Loucy (cell line): ENCODE data around the gene SLC37A4.

ENCODE experiments used
- H2AFZ ChIP-seq: fragments of 200-600 bp; sonication (generic); 2 replicates; pipeline ENCODE4 v1.6.0; 2016; ENCODE audit warnings: antibody characterized with exemption, mild to moderate bottlenecking, low read length, moderate library complexity
- H3F3A ChIP-seq: fragments of 200-600 bp; 2 replicates; pipeline ENCODE4 v1.6.0; 2016; ENCODE audit warnings: antibody characterized with exemption, low read depth, mild to moderate bottlenecking
- H3K27me3 ChIP-seq: fragments of 200-600 bp; sonication (generic); 2 replicates; pipeline ENCODE4 v1.6.1; 2014; ENCODE audit warnings: low read length, mild to moderate bottlenecking; ENCODE audit not compliant: insufficient read depth, poor library complexity, severe bottlenecking
- H3K36me3 ChIP-seq: fragments of 200-600 bp; sonication (generic); 2 replicates; pipeline ENCODE4 v1.6.1; 2016; ENCODE audit warnings: low read length; ENCODE audit not compliant: insufficient read depth
- H3K4me1 ChIP-seq: fragments of 200-600 bp; sonication (generic); 2 replicates; pipeline ENCODE4 v1.5.1; 2014; ENCODE audit warnings: low read length, mild to moderate bottlenecking; ENCODE audit not compliant: insufficient read depth, poor library complexity, severe bottlenecking
- H3K4me2 ChIP-seq: fragments of 200-600 bp; sonication (generic); 2 replicates; pipeline ENCODE4 v1.6.0; 2014; ENCODE audit warnings: antibody characterized with exemption, low read length, low read depth, mild to moderate bottlenecking; ENCODE audit not compliant: poor library complexity, severe bottlenecking
- H3K4me3 ChIP-seq: fragments of 200-600 bp; sonication (generic); 2 replicates; pipeline ENCODE4 v1.5.1; 2014; ENCODE audit warnings: low read length, mild to moderate bottlenecking, mixed read lengths; ENCODE audit not compliant: poor library complexity, severe bottlenecking
- H3K79me2 ChIP-seq: fragments of 200-600 bp; sonication (generic); 2 replicates; pipeline ENCODE4 v1.6.1; 2014; ENCODE audit warnings: low read length; ENCODE audit not compliant: insufficient read depth
- H3K9ac ChIP-seq: fragments of 200-600 bp; sonication (generic); 2 replicates; pipeline ENCODE4 v1.6.0; 2014; ENCODE audit warnings: mild to moderate bottlenecking, low read depth, low read length, moderate library complexity; ENCODE audit not compliant: poor library complexity, severe bottlenecking
- H3K9me2 ChIP-seq: fragments of 200-600 bp; sonication (generic); replicated peaks from 2 replicates; pipeline ENCODE4 v1.6.1; 2016; ENCODE audit warnings: low read depth, low read length, mixed read lengths
- H3K9me3 ChIP-seq: fragments of 200-600 bp; sonication (generic); 2 replicates; pipeline ENCODE4 v1.6.1; 2014; ENCODE audit warnings: mild to moderate bottlenecking, antibody characterized with exemption, low read length, low read depth; ENCODE audit not compliant: insufficient read depth
- H4K20me1 ChIP-seq: fragments of 200-600 bp; sonication (generic); 2 replicates; pipeline ENCODE4 v1.6.0; 2014; ENCODE audit warnings: antibody characterized with exemption, low read length, mild to moderate bottlenecking; ENCODE audit not compliant: insufficient read depth, poor library complexity, severe bottlenecking
- EZH2phosphoT487 ChIP-seq: fragments of 200-600 bp; IDR thresholded peaks from 2 replicates; pipeline ENCODE4 v1.6.1; 2018; ENCODE audit warnings: antibody characterized with exemption, mild to moderate bottlenecking, moderate library complexity, borderline replicate concordance
- TF ChIP-seq, protein P1 (sequence below): fragments of 200-600 bp; sonication (generic); conservative IDR thresholded peaks from 2 replicates; pipeline ENCODE4 v1.5.1; 2014; ENCODE audit warnings: mild to moderate bottlenecking, antibody characterized with exemption, low read length

SLC37A4 gene

DNA sequence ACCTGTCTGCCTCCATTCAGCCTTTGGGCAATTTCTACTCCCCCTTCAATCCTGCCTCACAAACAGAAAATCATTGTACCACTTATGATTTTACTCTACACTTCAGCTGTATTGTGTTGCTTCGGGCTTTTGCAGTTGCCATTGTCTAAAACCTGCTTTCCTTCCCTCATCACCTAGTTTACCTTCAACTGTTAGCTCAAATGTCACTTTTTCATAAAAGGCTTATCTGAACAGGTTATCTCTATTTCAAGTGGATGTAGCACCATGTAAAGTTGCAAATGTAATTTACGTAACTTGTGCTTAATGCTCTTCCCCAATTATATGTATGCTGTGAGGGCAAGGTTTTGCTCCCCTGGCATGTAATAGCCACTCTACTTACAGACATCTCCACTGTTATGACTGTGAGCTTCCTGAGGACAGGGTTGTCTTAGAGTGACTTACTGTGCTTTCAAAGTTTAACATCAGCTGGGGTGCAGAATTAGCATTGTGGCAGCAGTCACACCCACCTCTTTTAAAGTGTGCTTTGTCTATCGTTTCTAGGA lies 18.0 kb downstream of the SLC37A4 start:
- Histone ChIP-seq H3K36me3 (peaks cover 54% of the 10 kb centered on the region), H3K9me3 (no peaks in the 10 kb centered on the region), H3K9me2 (no peaks in the 10 kb centered on the region), H3K4me2 (no peak overlapping the region), H3K4me1 (peaks cover 14% of the 10 kb centered on the region), H3K4me3 (no peak overlapping the region), H3K9ac (no peak overlapping the region), H3F3A (0 out of 2 replicates have a peak, but pooled peaks cover 3% of the 10 kb centered on the region), H4K20me1 (peaks cover 35% of the 10 kb centered on the region), H3K27me3 (no peaks in the 10 kb centered on the region), H2AFZ (no peak overlapping the region), H3K79me2 (peaks cover 41% of the 10 kb centered on the region)
- no peak for TF ChIP-seq EZH2phosphoT487
- TF ChIP-seq, protein P1, sequence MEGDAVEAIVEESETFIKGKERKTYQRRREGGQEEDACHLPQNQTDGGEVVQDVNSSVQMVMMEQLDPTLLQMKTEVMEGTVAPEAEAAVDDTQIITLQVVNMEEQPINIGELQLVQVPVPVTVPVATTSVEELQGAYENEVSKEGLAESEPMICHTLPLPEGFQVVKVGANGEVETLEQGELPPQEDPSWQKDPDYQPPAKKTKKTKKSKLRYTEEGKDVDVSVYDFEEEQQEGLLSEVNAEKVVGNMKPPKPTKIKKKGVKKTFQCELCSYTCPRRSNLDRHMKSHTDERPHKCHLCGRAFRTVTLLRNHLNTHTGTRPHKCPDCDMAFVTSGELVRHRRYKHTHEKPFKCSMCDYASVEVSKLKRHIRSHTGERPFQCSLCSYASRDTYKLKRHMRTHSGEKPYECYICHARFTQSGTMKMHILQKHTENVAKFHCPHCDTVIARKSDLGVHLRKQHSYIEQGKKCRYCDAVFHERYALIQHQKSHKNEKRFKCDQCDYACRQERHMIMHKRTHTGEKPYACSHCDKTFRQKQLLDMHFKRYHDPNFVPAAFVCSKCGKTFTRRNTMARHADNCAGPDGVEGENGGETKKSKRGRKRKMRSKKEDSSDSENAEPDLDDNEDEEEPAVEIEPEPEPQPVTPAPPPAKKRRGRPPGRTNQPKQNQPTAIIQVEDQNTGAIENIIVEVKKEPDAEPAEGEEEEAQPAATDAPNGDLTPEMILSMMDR: no peak

DNA sequence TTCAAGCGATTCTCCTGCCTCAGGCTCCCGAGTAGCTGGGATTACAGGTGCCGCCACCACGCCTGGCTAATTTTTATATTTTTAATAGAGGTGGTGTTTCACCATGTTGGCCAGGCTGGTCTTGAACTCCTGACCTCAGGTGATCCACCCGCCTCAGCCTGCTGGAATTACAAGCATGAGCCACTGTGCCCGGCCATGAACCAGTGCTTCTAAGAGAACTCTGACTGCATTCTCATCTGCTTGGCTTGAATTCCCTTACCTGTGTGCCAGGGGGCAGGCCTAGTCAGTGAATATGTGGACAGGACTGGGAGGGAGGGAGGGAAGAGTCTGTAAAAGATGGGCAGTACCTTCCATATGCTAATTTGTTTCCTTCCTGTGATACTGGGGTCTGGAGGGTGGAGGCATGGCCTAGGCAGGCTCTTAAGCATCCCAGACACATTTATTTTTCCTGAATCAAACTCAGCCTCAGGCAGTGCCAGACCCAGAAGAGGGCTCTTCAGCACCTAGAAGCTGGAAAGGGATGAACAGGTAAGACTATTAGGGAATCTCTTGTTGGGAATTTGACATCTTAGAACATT lies 19.1 kb downstream of the SLC37A4 start:
- H3F3A ChIP-seq: 0 out of 2 replicates have a peak, but pooled peaks cover 3% of the 10 kb centered on the region
- TF ChIP-seq, protein P1: no peak
- no peak for TF ChIP-seq EZH2phosphoT487

DNA sequence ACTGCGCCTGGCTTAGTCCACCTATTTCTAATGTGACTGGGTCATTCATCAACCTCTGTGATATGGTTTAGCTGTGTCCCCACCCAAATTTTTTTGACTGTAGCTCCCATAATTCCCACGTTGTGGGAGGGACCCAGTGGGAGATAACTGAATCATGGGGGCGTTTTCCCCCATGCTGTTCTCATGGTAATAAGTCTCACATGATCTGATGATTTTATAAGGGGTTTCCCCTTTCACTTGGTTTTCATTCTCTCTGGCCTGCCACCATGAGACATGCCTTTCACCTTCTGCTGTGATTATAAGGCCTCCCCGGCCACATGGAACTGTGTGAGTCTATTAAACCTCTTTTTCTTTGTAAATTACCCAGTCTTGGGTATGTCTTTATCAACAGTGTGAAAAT lies 24.0 kb downstream of the SLC37A4 start:
- H3K4me1 ChIP-seq: no peaks in the 10 kb centered on the region
- H3K4me2 ChIP-seq: no peak overlapping the region
- peaks cover 19% of the 10 kb centered on the region; the same call in 1 of the 2 replicates for H3K36me3 ChIP-seq
- H3K79me2 ChIP-seq: peaks cover 1% of the 10 kb centered on the region; the same call in 1 of the 2 replicates
- no peaks in the 10 kb centered on the region for H3K27me3 ChIP-seq
- no peaks in the 10 kb centered on the region for H3F3A ChIP-seq
- H3K9ac ChIP-seq: no peak overlapping the region
- H3K9me3 ChIP-seq: no peaks in the 10 kb centered on the region
- no peaks in the 10 kb centered on the region for H3K9me2 ChIP-seq
- no peak overlapping the region for H3K4me3 ChIP-seq
- H2AFZ ChIP-seq: no peak overlapping the region
- TF ChIP-seq, protein P1: no peak
- TF ChIP-seq EZH2phosphoT487: no peak
- no peaks in the 10 kb centered on the region for H4K20me1 ChIP-seq

More for the DNA sequence above, 19.1 kb downstream of the SLC37A4 start:
- no peak overlapping the region for H2AFZ ChIP-seq
- H4K20me1 ChIP-seq: peaks cover 23% of the 10 kb centered on the region
- peaks cover 29% of the 10 kb centered on the region for H3K79me2 ChIP-seq
- no peaks in the 10 kb centered on the region for H3K9me2 ChIP-seq
- peaks cover 56% of the 10 kb centered on the region for H3K36me3 ChIP-seq
- no peak overlapping the region for H3K9ac ChIP-seq
- H3K4me2 ChIP-seq: no peak overlapping the region
- H3K9me3 ChIP-seq: no peaks in the 10 kb centered on the region
- peaks cover 6% of the 10 kb centered on the region for H3K4me1 ChIP-seq
- no peaks in the 10 kb centered on the region for H3K27me3 ChIP-seq
- no peak overlapping the region for H3K4me3 ChIP-seq
